Anterior cingulate cortex (tissue), 58 donors: ENCODE results near the gene RRP1B.
"Not testable (repeated sequence)": the region's sequence is repeated elsewhere in the genome, so short reads cannot be mapped to it uniquely, and the experiment has no call there.

Experiments used
- DNase-seq, 58 donors: peaks; one replicate each; lab custom pipeline; 2025; lab: John Stamatoyannopoulos, UW

RRP1B gene

GRCh38 chr21:43639470-43640353, 19.6 kb upstream of the RRP1B start:
- no peak for DNase-seq

DNA sequence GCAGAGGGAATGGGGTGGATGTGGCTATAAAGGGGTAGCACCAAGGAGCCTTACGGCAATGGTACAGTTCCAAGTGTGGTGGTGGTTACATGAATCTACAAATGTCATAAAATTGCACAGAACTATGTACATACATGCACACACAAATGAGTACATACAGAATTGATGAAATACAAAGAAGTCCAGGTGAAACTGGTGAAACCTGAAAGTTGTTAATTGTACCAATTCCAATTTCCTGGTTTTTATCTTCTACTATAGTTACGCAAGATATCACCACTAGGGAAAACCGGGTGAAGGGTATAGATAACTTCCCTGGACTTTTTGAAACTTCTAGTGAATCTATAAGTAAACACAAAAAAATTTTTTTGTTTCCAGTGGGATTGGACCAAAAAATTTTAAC, 19.0 kb upstream of the RRP1B start:
- no peak for DNase-seq

GRCh38 chr21:43643193-43643592, 16.2 kb upstream of the RRP1B start:
- no peak for DNase-seq

DNA sequence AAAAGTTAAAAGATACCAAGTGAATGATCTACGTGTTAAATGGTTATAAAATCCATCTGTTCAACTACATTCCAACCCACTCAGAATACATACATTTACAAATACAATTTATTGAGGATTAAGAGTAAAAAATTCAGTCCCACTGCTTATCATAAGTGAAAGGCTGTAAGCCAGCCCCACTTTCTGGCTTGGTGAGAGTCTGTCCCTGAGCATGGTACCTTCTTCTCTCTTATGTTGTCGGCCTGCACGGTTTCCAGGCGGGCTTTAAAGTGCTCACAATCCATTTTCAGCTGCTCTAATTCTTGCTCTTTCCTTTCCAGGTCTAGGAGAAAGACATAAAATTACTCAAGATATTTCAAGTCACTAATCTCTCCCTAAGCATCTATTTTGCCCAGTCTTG, 15.3 kb upstream of the RRP1B start:
- DNase-seq: no peak

DNA sequence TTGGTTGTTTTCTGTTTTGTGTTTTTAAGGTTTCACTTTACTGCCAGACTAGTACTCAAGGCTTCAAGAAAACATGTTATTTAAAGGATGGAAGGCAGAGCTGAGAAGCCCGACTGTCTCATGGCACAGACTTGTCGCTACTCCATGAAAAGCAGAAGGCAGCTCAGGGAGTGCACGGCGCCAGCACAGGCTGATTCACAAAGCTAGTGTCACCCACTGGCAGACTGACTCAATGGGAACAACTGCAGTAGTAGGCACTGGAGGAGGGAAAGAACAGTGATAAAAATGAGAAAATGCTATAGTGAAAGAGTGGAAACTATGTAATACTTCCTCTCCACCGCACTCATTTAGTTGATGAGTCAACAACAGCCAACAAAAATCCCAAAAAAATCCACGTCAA, 14.8 kb upstream of the RRP1B start:
- peak in 41 of 58 donors; percentile 3 to 74 (median 31) for DNase-seq

DNA sequence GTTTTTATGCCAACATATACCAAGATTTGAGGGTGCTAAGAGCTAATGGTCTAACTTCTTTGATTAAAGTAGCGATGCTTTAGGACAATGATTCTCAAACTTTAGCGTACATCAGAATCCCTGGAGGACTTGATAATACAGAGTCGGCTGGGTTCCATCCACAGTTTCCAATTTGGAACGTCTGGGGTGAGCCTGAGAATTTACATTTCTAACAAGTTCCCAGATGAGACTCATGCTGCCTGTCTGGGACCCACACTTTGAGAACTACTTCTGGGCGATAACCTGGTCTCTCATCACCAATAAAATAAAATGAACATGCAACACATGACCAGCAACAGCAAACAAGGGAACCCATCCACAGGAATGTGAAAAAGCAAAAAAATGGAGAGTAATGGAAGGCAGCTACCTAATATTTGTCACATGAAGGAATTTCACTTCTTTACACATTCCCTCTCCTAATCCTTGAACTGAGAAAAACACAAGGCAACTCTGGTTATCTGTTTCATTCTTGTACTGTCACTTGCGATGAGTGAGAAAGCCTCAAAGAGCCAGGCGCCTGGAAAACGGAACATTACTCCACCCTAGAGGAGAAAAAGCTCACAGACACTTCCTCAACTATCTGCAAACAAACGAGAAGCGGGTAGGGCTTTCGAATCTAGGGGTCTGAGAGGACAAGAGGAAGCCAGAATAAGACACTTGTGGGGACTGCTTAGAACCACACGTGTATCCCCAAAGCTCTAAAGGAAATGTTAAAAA, 14.0 kb upstream of the RRP1B start:
- DNase-seq: peak in 30 of 58 donors; percentile 2 to 64 (median 16)

DNA sequence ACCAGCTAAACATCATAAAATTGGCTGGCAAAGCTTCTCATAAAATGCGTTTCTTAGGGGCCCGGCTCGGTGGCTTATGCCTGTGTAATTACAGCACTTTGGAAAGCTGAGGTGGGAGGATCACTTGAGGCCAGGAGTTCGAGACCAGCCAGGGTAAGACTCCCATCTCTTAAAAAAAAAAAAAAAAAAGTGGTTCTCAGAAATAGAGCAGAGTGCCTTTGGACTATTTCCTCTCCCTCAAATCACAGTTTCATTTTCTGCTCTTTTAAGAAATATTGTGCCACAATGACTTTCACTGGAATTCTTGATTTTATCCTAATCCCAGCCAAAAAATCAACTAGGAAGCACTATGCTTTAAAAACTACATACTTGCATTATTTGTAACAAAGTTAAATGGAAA, 13.4 kb upstream of the RRP1B start:
- DNase-seq: no peak

- DNase-seq: peak in 57 of 58 donors; percentile 4 to 90 (median 73)
Measured at GRCh38 chr21:43646550-43647260, 12.7 kb upstream of the RRP1B start.

DNA sequence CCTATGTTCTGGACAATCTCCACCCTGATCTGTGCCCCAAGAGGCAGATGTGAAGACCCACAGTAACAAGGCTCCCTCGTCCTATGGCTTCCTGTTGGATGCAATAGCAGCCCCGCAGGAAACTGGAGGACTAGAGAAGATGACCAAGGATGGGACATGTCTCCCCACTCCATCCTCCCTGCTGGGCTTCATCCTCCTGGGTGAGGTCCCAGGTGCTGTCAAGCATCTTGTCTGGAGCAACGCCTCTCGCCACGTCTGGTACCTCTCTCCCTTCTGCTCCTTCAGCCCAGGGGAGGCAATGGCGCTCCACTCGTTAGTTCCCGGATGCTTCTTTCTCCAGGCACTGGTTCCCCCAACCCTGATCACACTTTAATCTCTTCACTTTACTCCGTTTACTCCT, 11.2 kb upstream of the RRP1B start:
- DNase-seq: no peak

GRCh38 chr21:43651926-43652325, 7.4 kb upstream of the RRP1B start:
- not testable (repeated sequence) for DNase-seq

GRCh38 chr21:43652616-43653015, 6.7 kb upstream of the RRP1B start:
- DNase-seq: no peak

DNA sequence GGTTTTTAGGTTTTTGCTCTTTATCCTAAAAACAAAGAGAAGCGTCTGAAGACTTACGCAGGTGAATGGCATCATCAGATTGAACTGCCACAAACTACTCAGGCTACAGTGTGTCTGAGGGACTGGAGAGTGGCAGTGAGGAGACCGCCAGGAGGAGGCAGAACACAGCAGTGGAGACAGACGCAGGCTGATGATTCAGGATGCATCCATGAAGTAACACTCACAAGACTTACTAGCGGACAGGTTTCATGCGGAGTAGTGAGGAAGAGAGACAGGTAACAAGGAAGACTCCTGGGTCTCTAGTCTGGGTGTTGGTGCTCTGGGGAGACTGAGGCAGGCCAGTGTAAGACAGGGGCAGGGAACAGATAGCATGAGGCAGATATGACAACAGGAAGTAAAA, 5.7 kb upstream of the RRP1B start:
- no peak for DNase-seq

DNA sequence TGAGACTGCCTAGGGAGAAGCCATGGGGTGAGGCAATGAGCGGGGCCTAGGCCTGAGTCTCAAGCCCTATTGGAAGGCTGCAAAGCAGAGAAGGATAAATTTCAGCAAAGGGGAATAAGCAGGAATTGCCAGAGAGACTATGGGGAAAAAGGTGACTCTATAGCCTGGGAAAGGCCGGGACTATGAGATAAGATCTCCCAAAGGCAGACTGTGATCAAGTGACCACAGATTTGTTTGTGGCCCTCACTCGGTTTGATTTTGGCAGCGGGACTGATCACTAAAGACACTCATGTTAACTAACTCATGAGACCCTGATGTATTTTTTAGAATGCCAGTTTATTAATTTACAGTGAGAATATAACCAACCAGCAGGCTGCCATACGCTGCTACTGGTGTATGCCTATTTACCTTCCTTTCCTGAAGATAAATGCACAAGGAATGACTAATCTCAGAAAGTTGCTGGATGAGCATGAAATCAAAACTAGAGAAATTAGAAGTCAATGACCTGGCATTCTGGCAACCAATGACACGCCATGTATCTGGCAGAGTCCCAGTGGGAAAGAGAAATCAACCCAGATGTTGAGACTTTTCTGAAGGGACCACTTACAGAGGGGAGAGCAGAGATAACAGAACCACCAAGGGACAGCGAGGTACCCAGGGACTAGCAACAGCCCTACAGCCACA, 4.4 kb upstream of the RRP1B start:
- DNase-seq: no peak

GRCh38 chr21:43657355-43658087, 1.8 kb upstream of the RRP1B start:
- DNase-seq: no peak

DNA sequence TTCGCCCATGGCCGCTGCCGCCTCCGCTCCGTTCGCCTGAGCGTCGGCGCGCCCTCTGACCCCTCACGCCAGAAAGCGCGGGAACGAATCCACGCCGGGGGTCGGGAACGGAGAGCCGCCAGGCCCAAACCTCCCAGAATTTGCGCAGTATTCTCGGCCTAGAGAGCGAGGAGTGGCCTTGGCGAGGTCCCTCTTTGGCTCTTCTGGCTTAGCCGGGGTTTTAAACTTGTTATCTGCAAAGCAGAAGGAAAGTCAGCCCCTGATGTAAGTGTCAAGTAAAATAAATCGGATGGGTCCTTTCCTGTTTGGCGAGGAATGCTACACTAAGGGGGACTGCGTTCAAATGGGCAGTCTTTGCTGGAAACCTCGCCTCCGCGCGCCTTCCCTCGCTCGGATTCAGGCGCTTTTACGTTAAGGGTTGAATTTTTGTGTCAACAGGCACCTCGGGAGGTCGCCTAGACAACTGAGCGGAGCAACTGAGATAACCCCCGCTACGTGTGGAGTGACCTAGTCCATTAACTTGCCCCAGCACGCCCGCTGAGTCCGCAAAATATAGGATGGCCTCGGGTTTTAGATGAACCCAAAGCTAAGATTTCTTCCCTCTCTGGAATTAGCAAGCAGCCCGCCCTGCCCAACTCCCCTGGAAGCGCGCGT, 1.1 kb upstream of the RRP1B start:
- DNase-seq: no peak

DNA sequence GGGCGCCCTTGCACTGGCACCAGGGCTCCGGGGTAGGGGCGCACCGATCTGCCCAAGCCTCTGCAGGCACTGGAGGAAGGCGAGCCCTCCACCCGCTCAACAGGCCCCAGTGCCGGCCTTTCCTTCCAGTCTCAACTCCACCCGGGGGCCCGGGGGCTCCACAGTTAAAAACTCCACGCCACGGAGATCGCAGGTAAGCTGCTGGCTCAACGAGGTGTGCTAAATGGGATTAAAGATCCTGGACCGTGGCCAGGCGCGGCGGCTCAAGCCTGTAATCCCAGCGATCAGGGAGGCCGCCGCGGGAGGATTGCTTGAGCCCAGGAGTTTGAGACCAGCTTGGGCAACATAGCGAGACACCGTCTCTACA, 608 bp upstream of the RRP1B start:
- DNase-seq: peak in 1 of 58 donors; percentile 45

DNA sequence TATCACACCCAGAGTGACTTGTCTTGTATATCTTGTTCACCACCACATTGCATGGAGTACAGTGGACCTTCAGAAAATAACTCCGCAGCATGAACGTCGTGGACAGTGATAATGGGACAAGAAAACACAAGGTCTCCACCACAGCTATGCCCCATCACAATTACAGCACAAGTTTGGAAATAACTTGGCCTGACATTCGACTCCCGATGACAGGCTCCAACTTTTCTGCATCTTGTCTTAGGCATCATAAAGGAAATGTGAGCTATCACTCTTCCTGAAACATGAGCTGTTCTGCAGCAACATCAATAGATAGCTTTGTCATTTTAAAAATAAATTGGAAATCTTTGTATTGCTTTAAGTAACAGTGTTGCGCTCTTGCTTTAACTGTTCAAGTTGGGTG, 2.9 kb downstream of the RRP1B start:
- DNase-seq: no peak

GRCh38 chr21:43663033-43663432, 3.7 kb downstream of the RRP1B start:
- no peak for DNase-seq

DNA sequence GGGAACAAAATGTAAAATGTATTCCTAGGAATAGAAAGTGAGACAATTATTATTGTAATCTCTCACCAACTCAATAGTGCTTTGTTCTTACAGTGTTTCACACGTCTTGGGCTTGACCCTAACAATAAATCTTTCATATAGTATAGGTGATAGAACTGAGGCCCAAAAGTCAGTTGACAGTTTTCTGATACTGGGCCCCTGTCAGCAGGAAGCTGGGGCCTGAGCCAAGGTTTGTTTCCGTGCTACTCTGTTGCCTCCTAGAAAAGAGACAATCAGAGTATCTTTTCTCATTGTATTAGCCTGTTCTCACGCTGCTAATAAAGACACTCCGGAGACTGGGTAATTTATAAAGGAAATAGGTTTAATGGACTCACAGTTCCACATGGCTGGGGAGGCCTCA, 5.0 kb downstream of the RRP1B start:
- peak in 1 of 58 donors; percentile 2 for DNase-seq
